NOMO-1 (cell line): Measurements from ENCODE around the gene ADAMTS20.
"Not testable (repeated sequence)": the region's sequence is repeated elsewhere in the genome, so short reads cannot be mapped to it uniquely, and the experiment has no call there.

Experiments used
- DNase-seq, 2 experiments: peaks; one replicate each; lab custom pipeline; 2025; ENCODE audit not compliant: unreplicated experiment in 2 of 2; lab: John Stamatoyannopoulos, UW

ADAMTS20 gene

DNA sequence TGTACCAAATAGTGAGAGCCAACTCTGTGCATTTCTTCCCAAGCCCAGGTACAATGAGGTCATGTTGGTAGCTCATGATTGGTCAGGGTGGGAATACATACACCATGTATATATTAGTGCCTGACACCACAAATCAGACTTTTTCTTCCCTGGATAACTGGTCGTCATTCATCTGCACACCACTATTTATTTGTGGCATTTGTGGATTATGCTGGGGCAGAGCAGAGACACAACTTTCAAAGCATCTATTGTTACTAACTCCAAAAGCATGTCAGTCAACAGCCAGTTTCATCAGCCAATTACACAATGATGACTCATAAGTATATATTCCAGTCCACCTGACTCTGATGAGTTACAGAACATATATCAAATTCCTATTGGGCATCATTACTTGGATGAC lies 181.7 kb downstream of the ADAMTS20 start:
- DNase-seq: no peak

DNA sequence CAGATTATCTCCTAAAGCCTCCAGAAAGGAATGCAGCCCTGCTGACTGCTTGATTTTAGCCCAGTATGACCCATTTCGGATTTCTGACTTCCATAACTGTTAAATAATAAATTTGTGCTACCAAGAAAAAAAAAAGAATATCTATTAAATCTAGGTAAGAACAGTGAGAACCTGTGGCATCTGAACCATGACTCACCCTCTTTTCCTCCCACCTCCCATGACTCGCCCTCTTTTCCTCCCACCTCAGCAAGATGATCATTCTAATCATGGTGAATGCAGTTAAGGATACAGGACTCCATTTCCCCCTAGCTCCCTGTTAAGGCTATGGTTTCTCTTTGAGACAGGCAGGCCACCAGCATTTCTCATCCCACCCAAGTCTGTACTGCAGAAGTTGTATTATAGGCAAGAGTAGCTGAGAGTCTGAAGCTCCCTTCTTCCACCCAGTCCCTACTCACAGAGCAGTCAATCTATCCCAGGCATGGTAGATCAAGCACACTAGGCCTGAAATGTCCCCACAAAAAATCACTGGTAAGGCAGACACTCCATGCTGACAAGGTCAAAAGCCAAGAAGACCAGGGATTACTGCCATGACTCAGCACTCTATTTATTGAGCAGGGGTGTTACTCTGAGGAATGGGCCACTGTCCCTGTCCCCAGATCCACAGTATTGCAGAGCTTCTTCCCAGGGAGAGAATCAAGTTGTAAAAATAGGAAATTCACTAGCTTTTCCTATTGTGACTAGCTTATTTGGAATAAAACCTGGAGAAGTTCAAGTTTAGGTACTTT lies 188.9 kb downstream of the ADAMTS20 start:
- DNase-seq: no peak

DNA sequence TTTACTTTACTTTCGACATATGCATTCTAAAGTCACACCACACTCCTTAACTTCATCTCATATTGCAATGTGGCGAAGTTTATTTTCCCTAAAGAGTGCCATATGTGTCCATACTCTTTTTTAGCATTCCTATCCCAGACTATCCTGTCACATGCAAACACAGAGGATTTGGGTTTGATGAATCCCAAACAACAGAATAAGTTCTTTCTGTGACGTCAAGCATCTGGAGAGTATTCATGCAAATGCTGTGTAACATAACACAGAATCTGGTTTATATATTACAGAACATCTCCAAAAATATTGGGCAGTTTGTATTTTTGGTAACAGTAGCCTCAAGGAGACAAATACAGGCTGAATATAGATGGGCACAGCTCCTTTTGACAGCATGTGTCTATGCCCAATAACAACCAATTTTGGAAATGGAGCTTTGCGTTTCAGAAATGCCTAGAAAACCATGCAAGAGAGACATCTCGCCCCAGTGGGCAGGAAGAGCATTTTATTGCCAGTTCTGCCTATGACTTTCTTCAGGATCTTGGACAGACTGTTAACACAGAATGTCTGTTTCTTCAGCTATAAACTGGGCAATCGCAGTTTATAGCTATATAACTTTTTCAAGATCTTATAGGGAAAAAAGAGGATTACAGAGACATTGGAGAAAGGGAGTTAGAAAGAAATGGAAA lies 190.8 kb downstream of the ADAMTS20 start:
- DNase-seq: no peak

DNA sequence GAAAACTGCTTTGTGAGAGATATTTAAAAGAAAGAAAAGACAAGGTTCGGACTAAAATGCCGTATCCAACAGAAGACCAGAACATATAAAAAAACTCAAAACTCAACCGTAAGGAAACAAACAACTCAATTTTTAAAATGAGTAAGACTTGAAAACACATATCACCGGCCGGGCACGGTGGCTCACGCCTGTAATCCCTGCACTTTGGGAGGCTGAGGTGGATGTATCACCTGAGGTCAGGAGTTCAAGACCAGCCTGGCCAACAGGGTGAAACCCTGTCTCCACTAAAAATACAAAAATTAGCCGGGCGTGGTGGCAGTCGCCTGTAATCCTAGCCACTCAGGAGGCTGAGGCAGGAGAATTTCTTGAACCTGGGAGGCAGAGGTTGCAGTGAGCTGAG lies 192.0 kb downstream of the ADAMTS20 start:
- not testable (repeated sequence) for DNase-seq

DNA sequence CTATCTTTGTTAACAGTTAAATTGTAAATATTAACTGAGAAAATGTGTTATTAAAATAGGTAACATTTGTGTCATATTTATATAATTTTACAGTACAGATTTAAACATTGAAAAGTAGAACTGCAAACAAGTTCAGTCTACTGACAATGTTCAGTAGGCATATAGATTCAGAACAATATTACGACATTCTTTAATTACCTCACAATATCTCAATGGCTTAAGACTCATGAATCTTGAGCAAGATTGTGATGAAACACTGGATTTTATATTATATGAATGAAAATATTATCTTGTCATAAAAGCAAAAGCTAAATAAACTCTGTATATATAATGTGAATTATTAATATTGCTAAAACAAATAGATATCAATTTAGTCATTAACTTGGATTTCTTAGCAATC lies 194.9 kb downstream of the ADAMTS20 start:
- DNase-seq: no peak

DNA sequence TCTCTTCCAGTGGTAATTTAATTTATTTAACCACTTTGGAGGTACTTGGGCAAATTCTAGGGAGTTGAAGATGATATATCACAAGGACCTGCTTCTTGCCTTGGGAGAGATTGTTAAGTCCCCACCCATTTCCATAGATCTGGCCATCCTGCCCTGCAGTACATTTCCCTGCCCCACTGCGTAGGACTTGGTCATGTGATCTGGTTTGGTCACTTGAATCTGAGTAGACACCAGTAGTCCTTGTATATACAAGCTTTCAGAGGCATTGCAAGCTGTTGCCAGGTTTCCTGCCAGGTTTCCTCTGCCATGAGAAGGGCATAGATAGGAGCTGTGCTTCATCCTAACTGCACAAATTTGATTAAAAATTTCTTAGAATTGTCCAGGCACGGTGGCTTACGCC lies 200.0 kb downstream of the ADAMTS20 start:
- DNase-seq: no peak

DNA sequence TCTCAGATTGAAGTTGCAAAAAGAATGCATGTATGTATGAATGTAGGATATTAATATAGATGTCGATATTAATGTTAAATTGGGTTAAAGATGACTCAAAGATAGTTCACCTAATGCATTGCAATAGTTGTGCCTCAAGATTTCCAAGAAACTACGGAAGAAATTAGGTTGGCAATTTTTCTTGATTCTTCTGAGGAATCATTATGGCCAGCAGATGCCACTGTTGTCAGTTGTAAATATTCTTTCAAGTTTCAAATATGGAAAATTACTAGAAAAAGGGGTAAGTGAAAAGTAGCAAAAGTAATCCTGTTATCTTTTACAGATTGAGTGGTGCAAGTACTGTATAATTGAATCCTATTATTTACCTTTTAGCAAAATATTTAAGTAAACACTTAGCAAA lies 202.1 kb downstream of the ADAMTS20 start:
- DNase-seq: peak in 1 of 2 experiments; percentile 31

DNA sequence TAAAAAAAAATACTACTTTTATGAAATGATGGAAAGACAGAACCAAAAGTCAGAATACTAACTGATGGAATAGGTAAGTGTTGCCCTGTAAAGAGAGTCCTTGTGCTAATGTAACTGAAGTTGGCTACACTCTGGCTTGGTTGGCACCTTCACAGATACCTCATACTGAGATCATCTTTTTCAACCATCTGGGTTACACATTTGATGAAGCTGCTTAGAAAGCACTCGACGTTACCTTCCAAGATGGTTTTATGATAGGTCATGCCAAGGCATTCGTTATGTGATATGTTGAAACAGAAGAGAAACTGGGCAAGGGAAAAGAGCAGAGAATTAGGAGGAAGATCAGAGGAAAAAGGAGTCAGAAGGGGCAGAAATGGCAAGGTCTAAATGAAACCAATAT lies 203.8 kb downstream of the ADAMTS20 start:
- DNase-seq: no peak

DNA sequence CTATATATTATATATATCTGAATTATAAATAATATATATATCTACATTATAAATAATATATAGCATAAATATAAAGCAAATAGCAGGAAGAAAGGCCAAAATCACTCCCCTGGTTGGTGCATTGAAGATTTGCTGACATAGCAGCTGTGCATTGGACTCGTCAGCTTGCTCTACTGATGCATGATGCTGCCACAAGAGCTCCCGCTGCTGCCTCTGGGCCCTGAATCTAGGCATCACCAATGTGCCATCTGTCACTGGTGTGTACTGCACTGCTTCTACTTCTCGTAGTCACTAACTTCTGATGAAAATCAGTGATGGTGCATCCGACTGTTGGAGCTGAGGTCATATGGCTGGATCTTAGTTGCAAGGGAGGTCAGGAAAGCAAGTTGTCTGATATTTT lies 205.0 kb downstream of the ADAMTS20 start:
- no peak for DNase-seq

DNA sequence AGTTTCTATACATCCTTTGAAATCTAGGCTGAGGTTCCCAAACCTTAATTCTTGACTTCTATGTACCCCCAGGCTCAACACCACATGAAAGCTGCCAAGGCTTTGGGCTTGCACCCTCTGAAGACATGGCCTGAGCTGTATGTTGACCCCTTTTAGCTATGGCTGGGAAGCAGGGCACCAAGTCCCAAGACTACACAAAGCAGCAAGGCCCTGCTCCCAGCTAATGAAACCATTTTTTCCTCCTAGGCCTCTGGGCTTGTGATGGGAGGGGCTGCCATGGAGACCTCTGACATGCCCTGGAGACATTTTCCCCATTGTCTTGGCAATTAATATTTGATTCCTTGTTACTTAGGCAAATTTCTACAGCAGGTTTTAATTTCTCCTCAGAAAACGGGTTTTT lies 207.0 kb downstream of the ADAMTS20 start:
- no peak for DNase-seq

DNA sequence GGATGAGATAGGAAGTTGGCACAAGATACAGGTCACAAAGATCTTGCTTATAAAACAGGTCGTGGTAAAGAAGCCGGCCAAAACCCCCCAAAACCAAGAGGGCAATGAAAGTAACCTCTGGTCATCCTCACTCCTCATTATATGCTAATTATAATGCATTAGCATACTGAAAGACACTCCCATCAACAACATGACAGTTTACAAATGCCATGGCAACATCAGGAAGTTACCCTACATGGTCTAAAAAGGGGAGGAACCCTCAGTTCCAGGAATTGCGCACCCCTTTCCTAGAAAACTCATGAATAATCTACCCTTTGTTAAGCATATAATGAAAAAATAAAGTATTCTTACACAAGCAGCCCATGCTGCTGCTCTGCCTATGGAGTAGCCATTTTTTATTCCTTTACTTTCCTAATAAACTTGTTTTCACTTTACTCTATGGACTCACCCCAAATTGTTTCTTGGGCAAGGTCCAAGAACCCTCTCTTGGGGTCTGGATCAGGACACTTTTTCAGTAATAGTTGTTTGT lies 210.2 kb downstream of the ADAMTS20 start:
- not testable (repeated sequence) for DNase-seq

DNA sequence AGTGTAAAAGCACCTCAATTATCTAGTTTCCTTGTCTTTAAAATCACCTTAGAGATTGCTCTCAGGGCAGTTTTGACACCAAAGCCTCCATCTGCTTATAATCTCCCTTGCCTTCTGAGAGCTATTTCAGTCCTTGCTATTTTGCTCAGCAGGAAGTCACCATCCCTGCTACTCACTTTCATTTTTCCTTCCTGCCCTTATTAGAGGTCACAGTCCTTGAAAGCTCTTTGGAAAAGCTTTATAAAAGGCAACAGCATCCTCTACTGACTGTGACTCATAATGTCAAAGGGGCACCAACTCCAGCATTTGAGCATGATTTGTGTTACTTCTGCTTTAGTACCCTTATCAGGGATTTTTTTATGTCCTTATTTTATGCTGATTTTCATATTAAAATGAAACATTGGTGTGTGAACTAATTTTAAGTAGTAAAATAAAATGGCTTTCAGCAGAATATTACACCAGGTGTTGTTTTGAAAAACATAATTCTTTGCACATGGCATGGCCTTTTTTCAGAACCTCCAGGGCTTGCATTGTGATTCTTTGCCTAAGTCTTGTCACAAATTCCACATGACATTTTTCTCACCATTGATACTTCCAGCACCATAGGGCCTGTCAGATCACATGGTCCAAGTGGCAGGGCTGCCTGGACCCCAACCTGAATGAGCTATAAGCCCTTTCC lies 213.0 kb downstream of the ADAMTS20 start:
- peak; percentile 60 to 87 for DNase-seq

DNA sequence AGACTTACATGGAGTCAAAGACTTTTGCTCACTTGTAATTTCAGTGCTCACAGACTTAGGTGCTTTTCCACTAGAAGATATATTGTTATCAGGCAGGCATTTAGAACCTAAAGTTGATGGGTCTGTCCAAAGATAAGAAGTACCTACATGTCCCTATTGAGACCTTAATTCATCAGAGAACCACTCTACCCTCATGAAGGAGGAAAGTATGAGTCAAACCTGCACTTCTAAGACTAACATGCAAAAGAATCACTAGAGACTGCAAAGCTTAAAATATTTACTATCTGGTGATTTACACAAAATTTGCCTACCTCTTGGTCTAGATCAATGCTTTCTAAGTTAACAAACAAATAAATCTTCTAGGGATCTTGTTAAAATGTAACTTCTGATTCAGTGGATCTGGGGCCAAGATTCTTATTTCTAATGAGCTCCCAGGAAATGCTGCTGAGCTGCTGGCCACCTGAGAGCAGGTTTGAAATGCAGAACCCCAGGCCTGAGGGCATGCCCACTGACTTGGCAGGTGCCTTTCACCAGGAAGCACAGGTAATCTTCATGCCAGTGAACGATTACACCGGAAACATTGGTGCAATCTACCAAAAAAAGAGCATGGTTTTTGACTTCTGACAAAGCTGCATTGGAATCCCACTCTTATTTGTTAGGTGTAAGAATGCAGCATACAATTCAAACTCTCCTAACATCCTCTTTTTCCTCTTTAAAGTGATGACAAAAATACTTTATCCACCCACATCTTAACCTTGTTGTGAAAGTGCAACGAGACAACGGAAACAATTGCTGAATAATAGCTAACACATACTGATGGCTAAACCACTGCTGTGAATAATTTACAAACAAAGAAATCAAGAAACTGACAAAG lies 214.2 kb downstream of the ADAMTS20 start:
- DNase-seq: peak in 1 of 2 experiments; percentile 18

DNA sequence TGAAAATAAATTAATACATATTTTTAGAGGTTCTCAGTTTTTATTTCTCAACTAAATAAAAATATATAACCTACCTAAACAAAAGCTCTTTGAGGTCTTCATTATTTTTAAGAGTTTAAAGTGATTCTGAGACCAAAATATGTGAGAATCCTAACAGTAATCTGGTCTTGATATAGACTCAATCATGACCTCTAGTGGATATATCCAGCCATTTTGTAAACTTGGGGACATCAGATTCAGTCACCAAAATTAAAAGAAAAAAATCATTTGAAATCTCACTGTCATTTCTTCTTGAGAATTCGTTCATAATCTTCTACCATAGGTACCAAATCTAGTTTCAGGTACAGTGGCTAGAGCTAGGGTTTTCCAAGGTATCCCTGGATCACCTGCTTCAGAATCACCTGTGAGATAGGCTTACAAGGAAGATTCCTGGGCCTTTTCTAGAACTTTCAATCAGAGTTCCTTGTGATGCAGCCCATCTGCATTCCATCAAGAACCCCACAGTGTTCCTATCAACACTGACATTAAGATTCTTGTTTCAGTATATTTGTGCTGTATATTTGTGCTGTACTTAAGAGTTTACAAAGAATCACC lies 214.9 kb downstream of the ADAMTS20 start:
- DNase-seq: peak in 1 of 2 experiments; percentile 57

DNA sequence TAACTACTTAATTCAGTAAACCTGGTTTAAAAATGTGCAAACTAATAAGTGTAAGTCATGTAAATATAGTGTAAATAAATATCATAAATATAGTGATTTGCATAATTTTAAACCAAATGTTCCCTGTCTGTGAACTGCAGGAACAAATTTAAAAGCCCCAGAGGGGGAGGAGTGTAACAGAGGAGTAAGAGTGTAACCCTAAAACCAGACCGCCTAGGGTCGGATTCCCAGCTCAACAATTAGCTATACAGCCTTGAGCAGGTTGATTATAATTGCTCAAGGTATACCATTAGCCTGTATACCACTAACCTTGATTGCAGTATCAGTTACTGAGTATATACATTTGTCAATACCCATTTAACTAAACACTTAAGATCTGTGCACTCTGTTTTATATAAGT lies 218.4 kb downstream of the ADAMTS20 start:
- DNase-seq: no peak

DNA sequence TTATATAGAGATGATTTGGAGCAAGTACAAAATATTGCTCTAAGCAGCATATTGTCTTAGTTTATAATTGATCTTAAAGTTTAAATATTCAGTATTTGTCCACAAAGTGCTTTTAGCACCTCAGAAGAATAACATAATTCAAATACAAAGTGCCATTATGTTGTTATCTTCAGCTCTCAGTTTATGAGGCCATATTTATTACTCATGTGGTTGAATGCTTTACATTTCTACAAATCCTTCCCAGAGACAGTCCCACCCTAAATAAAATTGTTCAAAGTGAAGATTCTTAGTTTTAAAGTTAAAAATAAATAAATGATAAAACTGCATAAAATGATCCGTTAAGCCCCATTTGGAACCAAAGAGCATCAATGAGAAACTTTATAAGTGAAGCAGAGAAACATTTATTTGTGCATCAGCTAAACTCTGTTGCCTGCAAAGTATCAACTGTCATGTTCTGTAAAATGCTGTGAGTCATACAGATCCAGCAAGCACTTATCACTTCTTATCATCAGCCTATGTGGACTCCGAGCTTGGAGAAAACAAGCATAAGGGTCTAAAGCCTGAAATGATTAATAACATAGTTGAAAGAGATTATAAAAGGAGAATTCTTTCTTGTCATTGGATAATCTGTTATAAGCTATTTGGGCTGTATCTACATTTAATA lies 218.9 kb downstream of the ADAMTS20 start:
- DNase-seq: no peak

DNA sequence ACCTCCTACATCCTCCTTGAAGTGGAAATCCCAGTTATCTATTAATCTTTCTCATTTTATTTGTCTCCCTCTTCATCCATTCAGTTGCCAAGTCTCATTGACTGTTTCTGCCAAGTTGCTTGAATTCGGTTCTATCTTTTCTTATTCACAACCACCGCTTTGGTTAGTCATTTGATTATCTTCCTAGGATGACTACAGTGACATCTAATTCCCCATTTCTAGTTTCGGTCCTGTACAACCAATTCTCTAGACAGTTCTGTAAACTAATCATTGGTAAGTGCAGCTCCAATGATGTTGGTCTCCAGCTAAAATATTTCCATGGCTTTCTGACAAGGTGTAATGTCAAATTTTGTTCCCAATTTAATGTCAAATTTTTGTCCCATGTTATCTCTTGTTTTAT lies 220.1 kb downstream of the ADAMTS20 start:
- DNase-seq: peak in 1 of 2 experiments; percentile 56

DNA sequence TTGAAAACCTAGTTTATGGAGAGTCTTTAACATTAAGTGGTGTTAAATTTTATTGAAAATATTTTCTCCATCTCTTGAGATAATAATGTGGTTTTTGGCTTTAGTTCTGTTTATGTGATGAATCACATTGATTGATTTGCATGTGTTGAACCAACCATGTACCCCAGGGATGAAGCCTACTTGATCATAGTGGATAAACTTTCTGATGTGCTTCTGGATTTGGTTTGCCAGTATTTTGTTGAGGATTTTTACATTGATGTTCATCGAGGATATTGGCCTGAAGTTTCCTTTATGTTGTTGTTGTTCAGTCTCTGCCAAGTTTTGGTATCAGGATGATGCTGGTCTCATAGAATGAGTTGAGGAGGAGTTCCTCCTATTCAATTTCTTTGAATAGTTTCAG lies 222.6 kb downstream of the ADAMTS20 start:
- DNase-seq: no peak

DNA sequence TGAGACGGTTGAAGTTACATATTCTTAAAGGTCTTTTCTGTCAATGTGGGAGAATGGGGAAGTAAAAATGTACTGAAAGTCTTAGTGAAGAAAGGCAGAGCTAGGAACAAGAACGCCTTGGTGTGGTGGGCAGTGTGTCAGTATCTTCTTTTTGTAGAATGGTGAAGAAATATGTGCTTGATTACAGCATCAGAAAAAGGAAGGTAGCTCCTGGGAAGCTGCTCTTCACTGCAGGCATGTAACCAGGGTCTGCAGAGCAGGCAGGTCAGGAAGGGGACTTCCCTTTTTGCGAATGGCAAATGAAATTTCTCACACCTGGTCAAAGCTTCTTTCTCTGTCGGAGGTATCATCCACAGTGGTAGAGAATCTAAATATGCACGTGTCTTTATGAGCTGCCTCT lies 226.2 kb downstream of the ADAMTS20 start:
- DNase-seq: peak; percentile 86 to 95

DNA sequence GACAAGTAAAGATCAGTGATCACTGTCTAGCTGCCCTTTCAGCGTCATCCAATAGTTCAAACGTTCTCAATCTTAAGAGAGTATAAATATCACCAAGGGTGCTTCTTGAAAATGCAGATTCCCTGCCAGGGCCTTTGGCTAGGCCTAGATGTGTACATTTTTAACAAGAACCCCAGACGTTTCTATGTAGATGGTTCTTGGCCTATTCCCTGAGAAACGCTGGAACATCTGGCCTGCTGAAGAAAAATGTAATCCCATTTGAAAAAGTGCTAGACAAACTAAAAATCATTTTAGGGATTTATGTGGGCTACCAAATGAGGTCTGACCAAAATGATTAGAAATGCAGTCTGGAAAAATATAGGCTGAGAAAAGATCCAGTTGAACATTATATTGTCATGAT lies 231.7 kb downstream of the ADAMTS20 start:
- DNase-seq: no peak
